IMR-90 (cell line): ENCODE data around the gene ZNF286A.

Experiments
- CEBPB ChIP-seq: IDR thresholded peaks from 2 replicates; pipeline ENCODE4 v1.6.1; 2012; ENCODE audit warnings: low read depth, low read length, improper control_type of control experiment
- CHD1 ChIP-seq: IDR thresholded peaks from 2 replicates; pipeline ENCODE4 v1.6.1; 2012; ENCODE audit warnings: low read depth, low read length, improper control_type of control experiment
- MAZ ChIP-seq: IDR thresholded peaks from 2 replicates; pipeline ENCODE4 v1.6.1; 2012; ENCODE audit warnings: low read depth, mild to moderate bottlenecking, low read length, improper control_type of control experiment, moderate library complexity, borderline replicate concordance
- MXI1 ChIP-seq: IDR thresholded peaks from 2 replicates; pipeline ENCODE4 v1.6.1; 2012; ENCODE audit warnings: low read depth, mild to moderate bottlenecking, low read length, moderate library complexity, borderline replicate concordance
- NFE2L2 ChIP-seq: fragments of 150-350 bp; IDR thresholded peaks from 2 replicates; pipeline ENCODE4 v1.6.1; 2016; ENCODE audit warnings: low read depth, mild to moderate bottlenecking, low read length
- POLR2A ChIP-seq: IDR thresholded peaks from 2 replicates; pipeline ENCODE4 v1.6.1; 2012; ENCODE audit warnings: mild to moderate bottlenecking, low read depth, low read length
- RAD21 ChIP-seq: IDR thresholded peaks from 2 replicates; pipeline ENCODE4 v1.6.1; 2012; ENCODE audit warnings: low read length, improper control_type of control experiment
- RCOR1 ChIP-seq: IDR thresholded peaks from 2 replicates; pipeline ENCODE4 v1.6.1; 2012; ENCODE audit warnings: mild to moderate bottlenecking, low read length, improper control_type of control experiment; ENCODE audit not compliant: insufficient replicate concordance
- RFX5 ChIP-seq: IDR thresholded peaks from 2 replicates; pipeline ENCODE4 v1.8.0; 2012; ENCODE audit warnings: low read depth, mild to moderate bottlenecking, low read length, moderate library complexity
- SMC3 ChIP-seq: fragments of 150-350 bp; IDR thresholded peaks from 2 replicates; pipeline ENCODE4 v1.6.1; 2016; ENCODE audit warnings: low read depth, mild to moderate bottlenecking, antibody characterized with exemption, low read length, moderate library complexity
- TF ChIP-seq, protein P1 (sequence below): conservative IDR thresholded peaks from 2 replicates; pipeline ENCODE4 v1.5.1; 2012; ENCODE audit warnings: mild to moderate bottlenecking, low read depth, low read length, improper control_type of control experiment
- TF ChIP-seq, protein P2 (sequence below): fragments of 150-350 bp; IDR thresholded peaks from 2 replicates; pipeline ENCODE4 v1.6.1; 2017; ENCODE audit warnings: mild to moderate bottlenecking, antibody characterized with exemption, low read length, low read depth
- TF ChIP-seq, protein P3 (sequence below): fragments of 150-350 bp; IDR thresholded peaks from 2 replicates; pipeline ENCODE4 v1.6.1; 2016; ENCODE audit warnings: low read depth, mild to moderate bottlenecking, low read length, moderate library complexity, borderline replicate concordance

DNA sequence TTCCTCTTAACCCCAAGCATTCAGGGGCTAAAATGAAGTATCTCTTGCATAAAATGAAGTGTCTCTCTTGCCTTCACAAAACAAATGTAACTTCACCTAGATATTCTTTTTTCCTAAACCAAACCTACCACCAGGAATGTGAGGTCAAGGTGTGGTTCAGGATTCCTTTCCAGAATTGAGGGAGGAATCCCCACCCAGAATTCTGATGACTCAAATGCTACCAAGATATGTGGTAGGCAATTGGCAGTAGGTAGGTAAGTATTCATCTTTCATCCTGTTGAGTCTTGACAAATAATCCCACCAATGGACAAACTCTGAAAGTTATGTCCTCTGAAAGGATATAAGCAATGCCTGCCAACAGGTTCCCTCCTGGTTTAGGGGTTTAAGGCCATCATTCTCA is 41.7 kb upstream of the ZNF286A start:
- TF ChIP-seq, protein P1, sequence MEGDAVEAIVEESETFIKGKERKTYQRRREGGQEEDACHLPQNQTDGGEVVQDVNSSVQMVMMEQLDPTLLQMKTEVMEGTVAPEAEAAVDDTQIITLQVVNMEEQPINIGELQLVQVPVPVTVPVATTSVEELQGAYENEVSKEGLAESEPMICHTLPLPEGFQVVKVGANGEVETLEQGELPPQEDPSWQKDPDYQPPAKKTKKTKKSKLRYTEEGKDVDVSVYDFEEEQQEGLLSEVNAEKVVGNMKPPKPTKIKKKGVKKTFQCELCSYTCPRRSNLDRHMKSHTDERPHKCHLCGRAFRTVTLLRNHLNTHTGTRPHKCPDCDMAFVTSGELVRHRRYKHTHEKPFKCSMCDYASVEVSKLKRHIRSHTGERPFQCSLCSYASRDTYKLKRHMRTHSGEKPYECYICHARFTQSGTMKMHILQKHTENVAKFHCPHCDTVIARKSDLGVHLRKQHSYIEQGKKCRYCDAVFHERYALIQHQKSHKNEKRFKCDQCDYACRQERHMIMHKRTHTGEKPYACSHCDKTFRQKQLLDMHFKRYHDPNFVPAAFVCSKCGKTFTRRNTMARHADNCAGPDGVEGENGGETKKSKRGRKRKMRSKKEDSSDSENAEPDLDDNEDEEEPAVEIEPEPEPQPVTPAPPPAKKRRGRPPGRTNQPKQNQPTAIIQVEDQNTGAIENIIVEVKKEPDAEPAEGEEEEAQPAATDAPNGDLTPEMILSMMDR = no peak
- TF ChIP-seq NFE2L2 (no peak), RAD21 (no peak), CHD1 (no peak), CEBPB (no peak), RFX5 (no peak), MXI1 (no peak), POLR2A (no peak), MAZ (no peak), SMC3 (no peak), RCOR1 (no peak)
- TF ChIP-seq, protein P2, sequence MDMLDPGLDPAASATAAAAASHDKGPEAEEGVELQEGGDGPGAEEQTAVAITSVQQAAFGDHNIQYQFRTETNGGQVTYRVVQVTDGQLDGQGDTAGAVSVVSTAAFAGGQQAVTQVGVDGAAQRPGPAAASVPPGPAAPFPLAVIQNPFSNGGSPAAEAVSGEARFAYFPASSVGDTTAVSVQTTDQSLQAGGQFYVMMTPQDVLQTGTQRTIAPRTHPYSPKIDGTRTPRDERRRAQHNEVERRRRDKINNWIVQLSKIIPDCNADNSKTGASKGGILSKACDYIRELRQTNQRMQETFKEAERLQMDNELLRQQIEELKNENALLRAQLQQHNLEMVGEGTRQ = no peak
- TF ChIP-seq, protein P3, sequence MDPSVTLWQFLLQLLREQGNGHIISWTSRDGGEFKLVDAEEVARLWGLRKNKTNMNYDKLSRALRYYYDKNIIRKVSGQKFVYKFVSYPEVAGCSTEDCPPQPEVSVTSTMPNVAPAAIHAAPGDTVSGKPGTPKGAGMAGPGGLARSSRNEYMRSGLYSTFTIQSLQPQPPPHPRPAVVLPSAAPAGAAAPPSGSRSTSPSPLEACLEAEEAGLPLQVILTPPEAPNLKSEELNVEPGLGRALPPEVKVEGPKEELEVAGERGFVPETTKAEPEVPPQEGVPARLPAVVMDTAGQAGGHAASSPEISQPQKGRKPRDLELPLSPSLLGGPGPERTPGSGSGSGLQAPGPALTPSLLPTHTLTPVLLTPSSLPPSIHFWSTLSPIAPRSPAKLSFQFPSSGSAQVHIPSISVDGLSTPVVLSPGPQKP = no peak
